RWPE2 (cell line): ENCODE data around the gene CRYBB2.

Experiments
- ATAC-seq: fragments of 200-7000 bp; cut with Tn5 transposase; 3 replicates; pipeline ENCODE4 v1.9.1; 2021; ENCODE audit warnings: low read depth
- DNase-seq: peaks from one replicate; pipeline ENCODE4 v3.0.0-alpha.2; 2020; ENCODE audit warnings: low spot score
- H3K27ac ChIP-seq: fragments of 450-650 bp; 2 replicates; pipeline ENCODE4 v1.5.1; 2017; ENCODE audit warnings: mild to moderate bottlenecking; ENCODE audit not compliant: poor library complexity, severe bottlenecking
- H3K27me3 ChIP-seq: fragments of 250-450 bp; sonication (Bioruptor Pico); 2 replicates; pipeline ENCODE4 v1.5.1; 2021; ENCODE audit warnings: mild to moderate bottlenecking, moderate library complexity; ENCODE audit not compliant: insufficient read depth, poor library complexity, severe bottlenecking
- H3K36me3 ChIP-seq: fragments of 250-450 bp; sonication (Bioruptor Pico); 2 replicates; pipeline ENCODE4 v1.5.1; 2020; ENCODE audit warnings: low read depth, mild to moderate bottlenecking, moderate library complexity
- H3K4me1 ChIP-seq: fragments of 250-450 bp; sonication (Bioruptor Pico); 2 replicates; pipeline ENCODE4 v1.5.1; 2021; ENCODE audit warnings: mild to moderate bottlenecking, moderate library complexity; ENCODE audit not compliant: insufficient read depth, poor library complexity, severe bottlenecking
- H3K4me3 ChIP-seq: fragments of 250-450 bp; sonication (Bioruptor Pico); 2 replicates; pipeline ENCODE4 v1.5.1; 2021; ENCODE audit warnings: mild to moderate bottlenecking, moderate library complexity; ENCODE audit not compliant: severe bottlenecking
- H3K9me3 ChIP-seq: fragments of 250-450 bp; sonication (Bioruptor Pico); 2 replicates; pipeline ENCODE4 v1.5.1; 2021; ENCODE audit warnings: mild to moderate bottlenecking, moderate library complexity; ENCODE audit not compliant: severe bottlenecking
- CTCF ChIP-seq: fragments of 450-650 bp; IDR thresholded peaks from one replicate; pipeline ENCODE4 v1.5.1; 2017; ENCODE audit warnings: mild to moderate bottlenecking, moderate library complexity; ENCODE audit not compliant: poor library complexity, severe bottlenecking

CRYBB2 gene

GRCh38 chr22:25219211-25219689 is at the start of gene CRYBB2:
Gene CRYBB2 (plus strand): TSS chr22:25219639. CDS start chr22:25221430, 1,791 bp downstream.
- no peak for TF ChIP-seq CTCF
- no peak within 1 kb of the TSS for H3K27ac ChIP-seq
- no peaks in the 10 kb centered on the region for H3K36me3 ChIP-seq
- H3K4me3 ChIP-seq = no peak within 1 kb of the TSS
- H3K27me3 ChIP-seq = peaks cover 9% of the 10 kb centered on the region
- no peaks in the 10 kb centered on the region for H3K4me1 ChIP-seq
- DNase-seq (no peak), ATAC-seq (no peak)
- no peaks in the 10 kb centered on the region for H3K9me3 ChIP-seq

DNA sequence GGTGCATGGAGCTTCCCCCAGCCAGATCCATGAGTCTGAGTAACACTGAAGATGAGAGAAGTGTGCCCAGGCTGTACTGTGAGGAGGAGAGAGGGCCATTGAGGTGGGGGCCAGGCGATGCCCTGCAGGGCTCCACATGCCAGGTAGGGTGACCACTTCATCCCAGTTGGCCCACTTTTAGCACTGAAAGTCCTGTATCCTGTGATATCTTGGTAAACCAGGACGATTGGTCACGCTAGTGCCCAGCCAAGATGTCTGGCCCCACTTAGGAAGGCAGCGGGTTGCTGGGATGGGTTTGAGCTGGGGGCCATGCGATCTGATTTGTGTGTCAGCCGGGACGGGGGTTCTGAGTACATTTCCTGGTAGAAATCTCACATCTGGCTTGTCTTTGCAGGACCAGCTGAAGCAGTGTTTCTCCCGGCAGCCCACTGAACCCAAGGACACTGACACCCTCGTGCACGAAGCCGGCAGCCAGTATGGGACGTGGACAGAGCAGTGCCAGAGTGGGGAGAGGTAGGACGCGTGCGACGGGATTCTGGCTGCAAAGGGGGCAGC is 48.9 kb upstream of the CRYBB2 start:
- Histone ChIP-seq H3K27ac (no peak overlapping the region), H3K27me3 (no peaks in the 10 kb centered on the region), H3K9me3 (no peaks in the 10 kb centered on the region), H3K36me3 (peaks cover 41% of the 10 kb centered on the region), H3K4me1 (peaks cover 5% of the 10 kb centered on the region), H3K4me3 (no peak overlapping the region)
- no peak for ATAC-seq
- DNase-seq = no peak
- TF ChIP-seq CTCF = no peak

- peaks cover 5% of the 10 kb centered on the region for H3K4me1 ChIP-seq
- H3K36me3 ChIP-seq = peaks cover 50% of the 10 kb centered on the region
- H3K27me3 ChIP-seq = no peaks in the 10 kb centered on the region
- peak; percentile 41 for TF ChIP-seq CTCF
- no peak overlapping the region for H3K27ac ChIP-seq
- ATAC-seq (peak; percentile 39; the same call in 1 of the 3 replicates), DNase-seq (no peak)
- no peak overlapping the region for H3K4me3 ChIP-seq
- no peaks in the 10 kb centered on the region for H3K9me3 ChIP-seq
Measured at GRCh38 chr22:25172153-25172552, 47.3 kb upstream of the CRYBB2 start.

DNA sequence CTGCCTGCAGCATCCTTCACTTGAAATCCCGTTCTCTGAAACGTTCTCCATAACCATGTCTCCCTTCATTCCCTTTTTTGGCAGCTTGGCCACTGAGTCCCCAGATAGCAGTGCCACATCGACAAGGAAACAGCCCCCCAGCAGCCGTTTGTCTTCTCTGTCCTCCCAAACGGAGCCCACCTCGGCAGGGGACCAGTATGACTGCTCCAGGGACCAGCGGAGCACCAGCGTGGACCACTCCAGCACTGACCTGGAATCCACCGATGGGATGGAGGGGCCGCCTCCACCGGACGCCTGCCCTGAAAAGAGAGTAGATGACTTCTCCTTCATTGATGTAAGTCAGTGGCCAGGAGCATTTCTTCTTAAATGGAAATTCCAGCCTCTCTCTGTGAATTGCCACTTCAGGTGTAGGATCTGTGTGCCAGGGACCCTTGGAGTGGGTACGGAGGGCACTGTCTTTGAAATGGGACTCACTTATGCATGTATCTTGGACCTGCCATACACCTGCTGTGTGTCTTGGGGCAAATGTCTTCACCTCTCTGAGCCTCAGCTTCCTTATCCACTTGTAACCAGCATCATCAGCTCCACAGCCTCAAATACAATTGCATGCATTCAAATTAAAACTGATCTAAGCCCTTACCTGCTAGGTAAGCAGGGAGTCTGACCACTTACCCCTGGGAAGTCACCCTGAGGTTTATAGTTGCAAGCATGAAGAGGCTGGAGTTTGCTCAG is 45.1 kb upstream of the CRYBB2 start:
- H3K4me3 ChIP-seq = no peak overlapping the region
- H3K36me3 ChIP-seq = peaks cover 65% of the 10 kb centered on the region
- ATAC-seq = no peak
- no peaks in the 10 kb centered on the region for H3K9me3 ChIP-seq
- H3K4me1 ChIP-seq = peaks cover 5% of the 10 kb centered on the region
- no peak for TF ChIP-seq CTCF
- no peaks in the 10 kb centered on the region for H3K27me3 ChIP-seq
- no peak overlapping the region for H3K27ac ChIP-seq
- no peak for DNase-seq
